A549 (cell line): ENCODE data around the gene CDK14.

ENCODE experiments used
- EP300 ChIP-seq, 2 experiments: fragments of >200 bp; sonication (Bioruptor Twin); formaldehyde crosslinking; IDR thresholded peaks; 2 replicates in 1 of 2; 3 replicates in 1 of 2; pipeline ENCODE4 v1.6.1; 2016 to 2017
- JUN ChIP-seq, 2 experiments: fragments of >200 bp; sonication (Bioruptor Twin); formaldehyde crosslinking; IDR thresholded peaks; 2 replicates in 1 of 2; 3 replicates in 1 of 2; pipeline ENCODE4 v1.6.1; 2016 to 2017
- POLR2A ChIP-seq: IDR thresholded peaks from 2 replicates; pipeline ENCODE4 v1.6.1; 2012; ENCODE audit warnings: mild to moderate bottlenecking, low read length
- ZC3H11A ChIP-seq: fragments of 450-650 bp; IDR thresholded peaks from 2 replicates; pipeline ENCODE4 v1.6.1; 2014; ENCODE audit warnings: antibody characterized with exemption, mild to moderate bottlenecking

- TF ChIP-seq JUN (IDR thresholded peaks at IDR 0.05) (no peak), EP300 (IDR thresholded peaks at IDR 0.05) (no peak), ZC3H11A (no peak), POLR2A (no peak)
Measured at GRCh38 chr7:90955641-90956207, 359.6 kb downstream of the CDK14 start.
